Subcutaneous adipose tissue (tissue), 4 donors: ENCODE data around the gene LBR. TPM values are rescaled to one million over a fixed set of nuclear protein-coding genes. Genes with fewer than 3 reads are reported as not detected.

Experiments used
- total RNA-seq, 4 donors: library from RNA; depleted of rRNA; stranded (reverse); fragments of >200 nt; gene quantifications; one replicate each; pipeline ENCODE4 v1.1.0, GENCODE V29; 2016
- TF ChIP-seq, protein P1 (sequence below): fragments of 450-650 bp; IDR thresholded peaks from one replicate; pipeline ENCODE4 v1.5.1; 2016; ENCODE audit warnings: low read depth, mild to moderate bottlenecking, control low read depth, antibody characterized with exemption, moderate library complexity

LBR gene
- total RNA-seq, 4 donors from 2014 or later, result 24.9 to 56.4 (median 46.2) TPM

- TF ChIP-seq, protein P1, sequence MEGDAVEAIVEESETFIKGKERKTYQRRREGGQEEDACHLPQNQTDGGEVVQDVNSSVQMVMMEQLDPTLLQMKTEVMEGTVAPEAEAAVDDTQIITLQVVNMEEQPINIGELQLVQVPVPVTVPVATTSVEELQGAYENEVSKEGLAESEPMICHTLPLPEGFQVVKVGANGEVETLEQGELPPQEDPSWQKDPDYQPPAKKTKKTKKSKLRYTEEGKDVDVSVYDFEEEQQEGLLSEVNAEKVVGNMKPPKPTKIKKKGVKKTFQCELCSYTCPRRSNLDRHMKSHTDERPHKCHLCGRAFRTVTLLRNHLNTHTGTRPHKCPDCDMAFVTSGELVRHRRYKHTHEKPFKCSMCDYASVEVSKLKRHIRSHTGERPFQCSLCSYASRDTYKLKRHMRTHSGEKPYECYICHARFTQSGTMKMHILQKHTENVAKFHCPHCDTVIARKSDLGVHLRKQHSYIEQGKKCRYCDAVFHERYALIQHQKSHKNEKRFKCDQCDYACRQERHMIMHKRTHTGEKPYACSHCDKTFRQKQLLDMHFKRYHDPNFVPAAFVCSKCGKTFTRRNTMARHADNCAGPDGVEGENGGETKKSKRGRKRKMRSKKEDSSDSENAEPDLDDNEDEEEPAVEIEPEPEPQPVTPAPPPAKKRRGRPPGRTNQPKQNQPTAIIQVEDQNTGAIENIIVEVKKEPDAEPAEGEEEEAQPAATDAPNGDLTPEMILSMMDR, result no peak
Measured at GRCh38 chr1:225396357-225396756, 31.5 kb downstream of the LBR start.

DNA sequence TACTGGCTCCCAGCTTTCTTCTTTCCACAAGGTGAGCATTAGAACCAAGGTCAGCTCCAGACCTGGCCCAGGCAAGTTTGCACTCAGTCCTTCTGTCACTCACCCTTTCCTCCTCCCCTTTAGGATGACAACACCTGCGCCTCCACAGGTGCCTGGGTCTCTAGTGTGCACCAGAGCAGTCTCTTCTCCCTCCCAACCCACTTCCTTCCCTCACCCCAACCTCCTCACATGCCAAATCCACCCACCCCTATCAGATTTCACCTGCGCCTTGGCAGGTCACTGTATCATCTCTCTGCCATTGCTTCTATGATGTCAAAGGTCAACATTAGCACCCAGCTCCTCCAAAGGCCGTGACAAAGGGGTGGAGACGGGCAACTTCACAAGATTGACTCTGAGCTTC is 38.0 kb downstream of the LBR start:
- TF ChIP-seq, protein P1, result no peak

GRCh38 chr1:225388372-225388771 is 39.5 kb downstream of the LBR start:
- TF ChIP-seq, protein P1, result no peak

GRCh38 chr1:225380691-225381090 is 47.1 kb downstream of the LBR start:
- TF ChIP-seq, protein P1, result no peak

DNA sequence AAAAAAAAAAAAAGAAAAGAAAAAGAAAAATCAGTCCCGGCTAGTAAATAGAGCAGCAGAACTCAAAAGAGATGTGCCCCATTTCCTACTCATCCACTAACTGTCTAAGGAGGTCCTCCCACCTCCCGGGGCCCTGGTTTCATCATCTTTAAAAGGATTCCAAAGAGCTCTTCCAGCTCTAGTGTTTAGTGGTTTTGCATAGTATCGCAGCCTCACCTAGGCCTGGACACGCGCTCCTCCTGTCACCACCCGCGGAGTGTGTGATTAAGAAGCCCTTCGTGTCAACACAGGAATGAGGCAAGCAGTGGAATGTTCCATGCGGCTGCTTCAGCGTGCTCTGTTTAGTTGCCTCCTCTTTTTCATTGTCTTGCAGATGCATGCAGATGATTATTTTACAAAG is 49.0 kb downstream of the LBR start:
- TF ChIP-seq, protein P1, result no peak

- TF ChIP-seq, protein P1, result no peak
Measured at GRCh38 chr1:225374996-225375395, 52.8 kb downstream of the LBR start.

- TF ChIP-seq, protein P1, result no peak
Measured at GRCh38 chr1:225373155-225373554, 54.7 kb downstream of the LBR start.
